GM21381 (cell line): ENCODE data around the gene NOTCH2.
A peak's percentile ranks its signal among the peaks of the same experiment; 100 is the strongest.
"Not testable (repeated sequence)": the region's sequence is repeated elsewhere in the genome, so short reads cannot be mapped to it uniquely, and the experiment has no call there.

Experiments
- ATAC-seq: cut with Tn5 transposase; IDR thresholded peaks from one replicate; pipeline ENCODE4 v1.9.1; 2021; ENCODE audit warnings: mild to moderate bottlenecking, moderate library complexity; ENCODE audit not compliant: unreplicated experiment

The NOTCH2 gene

GRCh38 chr1:119975582-119976254, 93.7 kb downstream of the NOTCH2 start:
- ATAC-seq = not testable (repeated sequence)

DNA sequence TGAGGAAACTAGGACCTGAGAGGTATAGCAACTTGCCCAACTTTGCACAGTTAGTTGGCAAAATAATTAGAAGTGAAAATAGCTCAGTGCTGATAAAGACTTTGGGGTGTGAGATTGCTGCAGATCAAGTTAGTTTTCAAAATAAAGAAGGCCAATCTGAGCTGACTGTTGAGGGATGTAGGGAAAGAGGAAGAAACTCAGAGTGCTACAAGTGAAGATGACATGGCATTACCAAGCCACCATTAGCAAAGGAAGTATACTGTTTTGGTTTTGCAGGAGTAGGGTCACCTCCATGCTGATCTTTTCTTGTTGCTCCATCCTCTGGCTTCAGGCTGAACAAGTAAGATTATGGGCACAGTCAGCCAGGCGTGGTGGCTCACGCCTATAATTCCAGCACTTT, 94.5 kb downstream of the NOTCH2 start:
- ATAC-seq = no peak

- ATAC-seq = no peak
These were observed 95.4 kb downstream of the NOTCH2 start for GRCh38 chr1:119974013-119974412.

DNA sequence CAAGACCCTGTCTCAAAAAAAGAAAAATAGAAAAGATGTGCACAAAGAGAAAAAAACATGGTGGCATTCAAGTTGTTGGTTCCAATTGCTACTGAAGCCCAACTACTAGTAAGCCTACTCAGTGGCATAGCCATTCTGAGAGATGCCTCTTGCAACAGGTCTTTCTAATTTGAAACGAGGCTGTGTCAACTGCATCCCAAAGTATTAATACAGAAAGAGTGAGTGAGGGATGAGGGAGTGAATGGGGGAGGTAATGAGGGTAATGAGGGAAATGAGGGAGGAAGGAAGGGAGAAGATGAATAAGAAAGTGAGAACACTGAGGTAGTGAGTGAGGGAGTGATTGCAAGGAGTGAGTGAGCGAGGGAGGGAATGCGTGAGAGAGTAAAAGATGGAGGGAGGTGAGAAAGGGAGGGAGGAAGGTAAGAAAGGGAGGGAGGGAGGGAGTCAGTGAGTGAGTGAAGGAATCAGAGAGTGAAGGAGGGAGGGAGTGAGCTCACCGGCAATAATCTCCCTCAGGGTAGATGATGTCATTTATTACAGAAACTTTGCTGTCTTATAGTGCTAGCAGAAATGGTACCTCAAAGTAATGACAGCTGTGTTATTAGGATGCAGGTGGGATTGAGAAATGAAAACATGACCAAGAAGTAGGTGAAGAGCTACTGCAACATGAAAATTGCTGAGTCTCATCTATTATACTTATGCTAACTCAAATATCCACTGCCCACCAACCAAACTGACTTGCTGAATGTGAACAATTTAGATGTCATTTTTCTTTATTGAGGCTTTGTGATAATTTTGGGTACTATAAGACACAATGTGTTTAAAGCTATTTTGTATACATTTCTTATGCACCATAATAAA, 97.5 kb downstream of the NOTCH2 start:
- ATAC-seq = no peak

DNA sequence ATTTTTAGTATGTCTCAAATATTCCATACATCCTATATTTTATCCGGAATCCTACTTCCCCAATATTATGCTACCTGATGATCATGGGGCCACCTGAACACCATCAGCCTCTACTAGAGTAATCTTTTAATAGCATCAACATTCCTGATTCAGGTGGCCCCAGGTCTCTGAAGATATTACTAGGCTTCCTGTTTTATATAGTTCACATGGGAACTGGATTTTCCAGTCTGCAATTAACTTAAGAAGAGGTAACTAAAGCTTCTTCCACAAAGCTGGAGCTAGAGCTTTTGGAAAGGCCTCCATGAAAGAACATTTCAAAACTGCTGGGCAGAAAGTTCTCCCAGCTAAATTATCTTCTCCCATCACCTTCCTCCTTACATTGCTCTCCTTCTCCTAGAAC, 100.9 kb downstream of the NOTCH2 start:
- no peak for ATAC-seq

GRCh38 chr1:119968068-119968492, 101.4 kb downstream of the NOTCH2 start:
- ATAC-seq = peak; percentile 60

DNA sequence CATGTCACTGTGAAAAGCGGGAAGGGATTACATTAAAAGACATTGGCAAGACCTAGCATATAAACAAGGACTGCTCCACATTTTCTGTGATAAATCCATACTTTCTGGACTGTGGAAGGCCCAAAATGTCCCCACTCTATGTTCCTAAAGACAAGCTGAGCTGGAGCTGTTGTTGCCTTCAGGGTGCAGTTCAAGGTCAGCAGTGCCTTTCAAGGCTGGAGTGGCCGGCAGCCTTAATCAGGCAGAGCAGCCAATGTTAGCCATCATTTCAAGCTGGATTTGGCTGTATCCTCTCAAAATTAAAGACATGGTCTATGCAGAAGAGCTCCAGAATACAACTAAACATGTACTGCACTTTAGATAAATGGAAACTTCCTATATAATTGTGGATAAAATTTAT, 102.8 kb downstream of the NOTCH2 start:
- no peak for ATAC-seq

- no peak for ATAC-seq
These were observed 103.4 kb downstream of the NOTCH2 start for GRCh38 chr1:119966020-119966419.

DNA sequence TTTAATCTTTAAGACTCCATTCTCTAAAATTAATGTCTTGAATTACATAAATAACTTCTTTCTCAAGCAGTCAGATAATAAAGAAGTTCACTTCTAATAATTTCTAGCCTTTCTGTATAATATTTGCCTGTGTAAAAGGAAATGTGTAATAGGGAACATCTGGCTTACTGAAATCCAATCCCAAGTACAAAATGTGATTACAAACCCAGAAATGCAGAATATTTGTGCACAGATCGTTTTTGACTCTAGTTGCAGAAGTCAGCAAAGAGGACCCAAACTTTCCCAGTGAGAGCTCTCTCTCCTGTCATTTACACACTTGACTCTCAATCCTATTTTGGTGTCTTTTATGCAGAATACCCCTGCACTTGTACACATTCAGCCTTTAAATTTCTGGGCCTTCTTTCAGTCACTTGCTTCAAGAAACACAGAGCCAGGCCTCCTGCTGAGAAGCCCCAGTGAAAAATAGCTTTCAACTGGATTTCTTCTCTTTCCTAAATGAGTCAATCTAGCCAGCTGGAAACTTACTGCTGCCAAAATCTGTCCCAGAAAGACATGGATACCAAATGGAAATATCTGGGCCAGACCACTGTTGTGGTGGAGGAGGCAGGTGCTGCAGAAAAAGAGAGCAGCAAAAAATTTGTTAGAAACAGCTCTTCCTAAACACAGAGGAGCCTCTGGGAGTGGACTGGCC, 104.6 kb downstream of the NOTCH2 start:
- no peak for ATAC-seq

DNA sequence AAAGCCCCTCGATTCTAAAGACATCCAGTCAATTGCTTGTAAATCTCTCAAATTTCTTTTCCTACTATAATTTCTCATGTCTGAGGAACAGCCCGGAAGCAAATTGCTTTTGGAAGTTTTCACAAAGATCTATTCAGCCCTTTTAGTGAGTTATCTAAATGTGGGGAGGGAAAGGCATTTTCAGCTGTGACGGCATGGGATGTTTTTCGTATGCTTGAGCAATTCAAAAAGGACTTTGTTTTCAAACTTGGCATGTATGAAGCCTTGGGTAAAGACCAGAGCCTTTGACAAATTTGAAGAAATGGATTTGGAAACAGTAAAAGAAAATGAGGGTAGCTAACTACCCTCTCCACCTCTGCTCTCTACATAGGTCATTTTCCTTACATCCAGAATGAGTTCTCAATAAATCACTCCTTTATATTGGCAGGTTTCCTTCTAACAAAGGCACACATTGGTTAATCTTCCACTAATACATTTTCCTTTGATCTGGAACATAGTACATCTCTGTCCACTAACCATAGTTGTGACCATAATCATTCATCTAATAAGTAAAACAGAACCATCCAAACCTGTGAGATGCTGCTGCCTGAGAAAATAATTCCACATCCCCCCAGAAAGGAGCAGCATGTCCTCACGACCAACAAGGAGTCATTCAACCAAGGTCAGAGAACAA, 107.0 kb downstream of the NOTCH2 start:
- no peak for ATAC-seq

DNA sequence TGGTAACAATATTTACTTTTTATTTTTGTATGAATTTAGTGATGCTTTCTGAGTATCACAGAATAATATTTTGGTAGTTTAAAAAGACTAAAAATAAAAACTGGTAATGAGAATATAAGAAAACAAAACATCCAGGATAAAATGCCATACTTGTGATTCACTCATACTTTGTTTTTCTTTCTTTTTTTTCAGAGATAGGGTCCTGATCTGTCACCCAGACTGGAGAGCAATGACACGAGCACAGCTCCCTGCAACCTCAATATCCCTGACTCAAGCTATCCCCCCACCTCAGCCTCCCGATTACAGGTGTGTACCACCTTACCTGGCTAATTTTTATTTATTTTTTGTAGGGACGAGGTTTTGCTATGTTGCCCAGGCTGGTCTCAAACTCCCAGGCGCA, 109.0 kb downstream of the NOTCH2 start:
- ATAC-seq = no peak

- no peak for ATAC-seq
These were observed 109.9 kb downstream of the NOTCH2 start for GRCh38 chr1:119959268-119960220.

- no peak for ATAC-seq
These were observed 111.2 kb downstream of the NOTCH2 start for GRCh38 chr1:119958223-119958622.

GRCh38 chr1:119956306-119956705, 113.2 kb downstream of the NOTCH2 start:
- ATAC-seq = no peak

DNA sequence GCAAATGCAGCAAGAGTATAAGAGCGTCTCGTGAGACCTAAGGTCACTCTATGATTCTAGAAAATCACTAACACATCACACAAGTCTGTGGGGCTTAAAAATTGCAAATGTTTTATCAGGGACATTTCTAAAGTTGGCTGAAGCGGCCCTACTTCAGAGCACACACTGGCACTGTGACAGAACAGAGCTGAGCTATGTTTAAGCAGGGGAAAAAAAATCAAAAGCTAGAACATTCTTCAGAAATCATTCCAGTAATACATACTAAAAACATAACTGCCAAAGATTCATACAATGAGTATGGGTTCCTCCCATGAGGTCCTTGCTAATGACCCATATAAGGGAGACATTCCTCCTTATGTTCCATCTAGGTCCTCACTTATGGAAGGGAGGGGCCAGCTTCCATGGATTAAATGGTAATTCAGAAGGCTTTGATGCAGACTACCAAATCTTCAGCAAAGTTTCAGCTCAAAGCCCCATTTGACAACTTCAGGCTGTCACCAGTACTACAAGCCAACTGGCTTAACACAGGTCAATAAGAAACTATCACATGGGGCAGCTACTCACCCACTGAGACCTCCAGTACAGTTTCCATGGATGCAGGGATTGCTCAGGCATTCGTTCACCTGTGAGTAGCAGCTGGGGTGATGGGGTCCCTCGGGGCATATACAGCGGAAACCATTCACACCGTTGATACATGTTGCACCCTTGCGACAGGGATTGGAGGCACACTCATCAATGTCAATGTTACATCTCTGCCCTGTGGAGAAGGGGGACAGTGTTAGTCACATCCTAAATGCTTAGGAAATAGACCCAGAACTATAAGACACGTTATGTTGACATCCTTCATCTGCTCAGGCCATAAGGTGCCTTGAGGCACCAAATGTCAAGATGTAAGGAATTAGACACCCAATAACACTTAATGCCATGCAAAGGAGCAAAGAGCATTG, 114.7 kb downstream of the NOTCH2 start:
- no peak for ATAC-seq

DNA sequence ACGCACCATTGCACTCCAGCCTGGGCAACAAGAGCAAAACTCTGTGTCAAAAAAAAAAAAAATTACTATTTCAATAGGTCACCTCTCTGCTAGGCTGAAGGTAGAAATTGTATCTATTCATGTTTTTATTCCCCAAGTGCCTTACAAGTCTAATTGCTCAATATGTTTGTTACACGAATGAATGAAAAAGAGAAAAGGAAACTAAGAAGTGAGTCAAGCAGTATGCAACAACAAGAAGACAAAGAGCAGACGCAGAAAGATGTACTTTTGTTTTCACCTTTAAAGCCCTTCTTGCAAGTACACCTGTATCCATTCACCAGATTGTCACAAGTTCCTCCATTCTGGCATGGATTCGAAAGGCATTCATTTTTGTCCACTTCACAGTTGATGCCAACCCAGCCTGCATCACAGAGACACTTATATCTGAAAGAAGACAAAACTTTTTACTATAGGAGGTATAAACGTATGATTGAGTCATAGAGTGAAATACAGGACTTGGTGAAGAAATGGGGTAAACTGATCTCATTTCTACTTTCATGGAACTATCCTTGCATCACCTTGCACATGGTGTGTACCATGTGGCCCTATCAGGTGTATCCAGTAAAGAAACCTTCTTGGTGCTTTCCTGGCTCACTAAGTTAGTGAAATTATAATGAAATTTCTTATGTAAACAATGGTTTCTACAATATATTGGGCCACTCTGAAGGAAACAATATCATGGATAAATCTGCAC, 116.0 kb downstream of the NOTCH2 start:
- no peak for ATAC-seq

- ATAC-seq = no peak
These were observed 117.0 kb downstream of the NOTCH2 start for GRCh38 chr1:119952496-119952895.
